Trophoblast cell (in vitro differentiated cells and primary cell): ENCODE measurements around the gene STS. TPM values are rescaled to one million over a fixed set of nuclear protein-coding genes. Genes with fewer than 3 reads are reported as not detected.

ENCODE experiments used
- DNase-seq, 2 donors: peaks; one replicate each; pipeline ENCODE4 v3.0.0-alpha.2; 2016
- H2AFZ ChIP-seq: 2 replicates; pipeline ENCODE4 v1.6.1; 2013; ENCODE audit warnings: low read length, moderate library complexity, mild to moderate bottlenecking; ENCODE audit not compliant: insufficient read depth, poor library complexity
- H2AK5ac ChIP-seq: 2 replicates; pipeline ENCODE4 v1.6.1; 2013; ENCODE audit warnings: mild to moderate bottlenecking, low read length
- H2BK120ac ChIP-seq: 2 replicates; pipeline ENCODE4 v1.6.1; 2013; ENCODE audit warnings: low read length, mild to moderate bottlenecking, moderate library complexity; ENCODE audit not compliant: insufficient read depth, poor library complexity
- H2BK12ac ChIP-seq: 2 replicates; pipeline ENCODE4 v1.6.1; 2013; ENCODE audit warnings: mild to moderate bottlenecking, low read length, moderate library complexity
- H2BK5ac ChIP-seq: 2 replicates; pipeline ENCODE4 v1.6.1; 2013; ENCODE audit warnings: low read length, low read depth, moderate library complexity, mild to moderate bottlenecking; ENCODE audit not compliant: poor library complexity
- H3K14ac ChIP-seq: 2 replicates; pipeline ENCODE4 v1.6.1; 2013; ENCODE audit warnings: mild to moderate bottlenecking, low read length
- H3K18ac ChIP-seq: 2 replicates; pipeline ENCODE4 v1.6.1; 2013; ENCODE audit warnings: mild to moderate bottlenecking, low read length
- H3K23ac ChIP-seq: 2 replicates; pipeline ENCODE4 v1.6.1; 2013; ENCODE audit warnings: low read length
- H3K27ac ChIP-seq: 2 replicates; pipeline ENCODE4 v1.5.1; 2013; ENCODE audit warnings: low read depth, mild to moderate bottlenecking, inconsistent platforms, low read length, moderate library complexity
- H3K27me3 ChIP-seq: 2 replicates; pipeline ENCODE4 v1.6.1; 2013; ENCODE audit warnings: inconsistent platforms, mild to moderate bottlenecking, low read length, moderate library complexity; ENCODE audit not compliant: insufficient read depth
- H3K36me3 ChIP-seq, 2 experiments: 1 replicate in 1 of 2; 2 replicates in 1 of 2; pipeline ENCODE4 v1.6.1; 2013; ENCODE audit warnings: low read length in 2 of 2, mild to moderate bottlenecking in 2 of 2, moderate library complexity in 1 of 2; ENCODE audit not compliant: insufficient read depth in 2 of 2, control insufficient read depth in 1 of 2
- H3K4ac ChIP-seq: 2 replicates; pipeline ENCODE4 v1.6.1; 2013; ENCODE audit warnings: low read depth, mild to moderate bottlenecking, low read length, moderate library complexity
- H3K4me1 ChIP-seq, 2 experiments: 1 replicate in 1 of 2; 2 replicates in 1 of 2; pipeline ENCODE4 v1.6.1; 2013; ENCODE audit warnings: low read length in 2 of 2, mild to moderate bottlenecking in 2 of 2, moderate library complexity in 1 of 2; ENCODE audit not compliant: insufficient read depth in 2 of 2, control insufficient read depth in 1 of 2
- H3K4me2 ChIP-seq: 2 replicates; pipeline ENCODE4 v1.6.1; 2013; ENCODE audit warnings: inconsistent platforms, mild to moderate bottlenecking, low read length, moderate library complexity
- H3K4me3 ChIP-seq: 2 replicates; pipeline ENCODE4 v1.5.1; 2013; ENCODE audit warnings: mild to moderate bottlenecking, low read depth, low read length, inconsistent platforms
- H3K79me1 ChIP-seq: one replicate; pipeline ENCODE4 v1.6.1; 2013; ENCODE audit warnings: low read length
- H3K79me2 ChIP-seq: 2 replicates; pipeline ENCODE4 v1.6.1; 2013; ENCODE audit warnings: low read length, mild to moderate bottlenecking; ENCODE audit not compliant: control insufficient read depth, insufficient read depth, poor library complexity
- H3K9ac ChIP-seq: 2 replicates; pipeline ENCODE4 v1.6.1; 2013; ENCODE audit warnings: mild to moderate bottlenecking, low read length
- H3K9me3 ChIP-seq: 2 replicates; pipeline ENCODE4 v1.6.1; 2013; ENCODE audit warnings: low read depth, mild to moderate bottlenecking, control low read depth, inconsistent platforms, low read length; ENCODE audit not compliant: insufficient read depth
- H4K12ac ChIP-seq: 2 replicates; pipeline ENCODE4 v1.6.1; 2013; ENCODE audit warnings: low read depth, mild to moderate bottlenecking, low read length, moderate library complexity
- H4K8ac ChIP-seq: 2 replicates; pipeline ENCODE4 v1.6.1; 2013; ENCODE audit warnings: low read depth, mild to moderate bottlenecking, low read length, moderate library complexity
- H4K91ac ChIP-seq: one replicate; pipeline ENCODE4 v1.6.1; 2013; ENCODE audit warnings: low read depth, mild to moderate bottlenecking, low read length, moderate library complexity
- WGBS: extraction: QIAGEN DNeasy Blood & Tissue Kit; methylation state at CpG from one replicate; pipeline ENCODE4 v1.1.7; 2013; ENCODE audit warnings: missing lambda C conversion rate; ENCODE audit not compliant: insufficient read length, insufficient coverage; ENCODE audit errors: extremely low coverage; 5-methylcytosine and 5-hydroxymethylcytosine counted together
- polyA plus RNA-seq: library from polyadenylated mRNA; stranded (reverse); fragments of 200-250 nt; gene quantifications from 2 replicates; pipeline ENCODE4 v1.2.3, GENCODE V29; 2013

STS gene, protein sequence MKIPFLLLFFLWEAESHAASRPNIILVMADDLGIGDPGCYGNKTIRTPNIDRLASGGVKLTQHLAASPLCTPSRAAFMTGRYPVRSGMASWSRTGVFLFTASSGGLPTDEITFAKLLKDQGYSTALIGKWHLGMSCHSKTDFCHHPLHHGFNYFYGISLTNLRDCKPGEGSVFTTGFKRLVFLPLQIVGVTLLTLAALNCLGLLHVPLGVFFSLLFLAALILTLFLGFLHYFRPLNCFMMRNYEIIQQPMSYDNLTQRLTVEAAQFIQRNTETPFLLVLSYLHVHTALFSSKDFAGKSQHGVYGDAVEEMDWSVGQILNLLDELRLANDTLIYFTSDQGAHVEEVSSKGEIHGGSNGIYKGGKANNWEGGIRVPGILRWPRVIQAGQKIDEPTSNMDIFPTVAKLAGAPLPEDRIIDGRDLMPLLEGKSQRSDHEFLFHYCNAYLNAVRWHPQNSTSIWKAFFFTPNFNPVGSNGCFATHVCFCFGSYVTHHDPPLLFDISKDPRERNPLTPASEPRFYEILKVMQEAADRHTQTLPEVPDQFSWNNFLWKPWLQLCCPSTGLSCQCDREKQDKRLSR
- 61.0 and 67.8 TPM in 2 replicates for polyA plus RNA-seq

DNA sequence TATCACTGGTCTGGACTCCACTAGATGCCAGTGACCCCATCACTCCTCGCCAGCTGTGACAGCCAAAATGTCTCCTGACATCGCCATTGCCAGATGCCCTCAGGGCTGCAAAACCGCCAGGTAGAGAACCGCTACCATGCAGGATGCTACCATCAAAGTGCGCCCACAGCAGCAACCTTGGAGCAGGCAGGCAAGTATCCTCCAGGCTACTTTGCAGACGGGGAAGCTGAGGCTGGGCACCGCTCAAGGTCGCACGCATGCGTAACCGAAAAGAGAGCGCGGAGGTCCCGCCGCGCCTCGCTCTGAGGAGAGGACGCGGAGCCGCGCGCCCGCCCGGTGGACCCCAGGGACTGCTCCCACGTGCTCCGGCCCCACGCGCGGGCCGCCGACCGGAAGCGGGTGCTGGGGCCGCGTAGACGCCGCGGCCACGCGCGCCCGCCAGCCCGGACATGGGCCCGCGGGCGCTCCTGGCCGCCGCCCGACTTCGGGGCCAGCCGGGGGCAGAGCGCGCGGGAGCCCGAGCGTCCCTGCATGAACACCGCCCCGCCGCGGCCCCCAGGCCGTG is at the start of gene STS:
STS (plus strand) TSS at position 300 of the 565 bp plus-strand sequence. CDS start 105,488 bp downstream, outside the sequence.
- Histone ChIP-seq H3K14ac (peak within 1 kb of the TSS; percentile 96), H4K8ac (peak within 1 kb of the TSS; percentile 95), H3K9ac (peak within 1 kb of the TSS; percentile 82), H3K79me2 (peaks cover 4% of the 10 kb centered on the region), H2BK12ac (peak within 1 kb of the TSS; percentile 45), H2AK5ac (no peak within 1 kb of the TSS), H3K9me3 (no peaks in the 10 kb centered on the region), H3K4me2 (peak within 1 kb of the TSS; percentile 81), H4K91ac (peak within 1 kb of the TSS; percentile 99), H3K18ac (peak within 1 kb of the TSS; percentile 91), H3K4me3 (peak within 1 kb of the TSS; percentile 92), H2AFZ (peak within 1 kb of the TSS; percentile 85), H3K4me1 (peaks cover 0 to 3% of the 10 kb centered on the region in 2 experiments), H3K23ac (no peak within 1 kb of the TSS), H2BK120ac (peak within 1 kb of the TSS; percentile 95), H4K12ac (peak within 1 kb of the TSS; percentile 97), H3K4ac (peak within 1 kb of the TSS; percentile 91), H3K79me1 (peaks cover 3% of the 10 kb centered on the region), H3K36me3 (no peaks in the 10 kb centered on the region), H2BK5ac (peak within 1 kb of the TSS; percentile 93), H3K27me3 (no peaks in the 10 kb centered on the region), H3K27ac (peak within 1 kb of the TSS; percentile 82)
- DNase-seq, result peak; percentile 25 to 62
- no CpG with 5 or more reads among the region's 61 CpGs for WGBS

DNA sequence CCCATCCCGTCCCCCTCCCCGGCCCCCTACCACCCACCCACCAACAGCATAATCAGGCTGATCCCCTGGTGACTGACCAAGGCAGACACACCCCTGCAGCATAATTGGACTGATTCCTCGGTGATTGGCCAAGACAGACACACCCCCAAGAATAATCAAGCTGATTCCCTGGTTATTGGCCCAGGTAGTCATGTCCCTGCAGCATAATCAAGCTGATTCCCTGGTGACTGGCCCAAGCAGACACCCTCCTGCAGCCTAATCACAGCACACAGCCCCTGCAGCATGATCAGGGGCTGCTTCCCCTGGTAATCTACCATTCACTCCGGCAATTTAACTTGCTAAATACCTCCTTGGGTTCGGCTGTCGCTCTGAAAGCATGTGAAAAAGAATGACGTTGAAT is 47.5 kb upstream of the STS start:
- no peak overlapping the region for H2BK12ac ChIP-seq
- no peak overlapping the region for H4K12ac ChIP-seq
- no peak overlapping the region for H2BK5ac ChIP-seq
- no peak overlapping the region for H4K91ac ChIP-seq
- no peak overlapping the region for H3K4me3 ChIP-seq
- no peak overlapping the region for H4K8ac ChIP-seq
- H3K27ac ChIP-seq, result no peak overlapping the region
- DNase-seq, result no peak
- WGBS, result no CpG with 5 or more reads among the region's 7 CpGs
- no peak overlapping the region for H2AK5ac ChIP-seq
- H3K79me2 ChIP-seq, result no peaks in the 10 kb centered on the region
- H2AFZ ChIP-seq, result no peak overlapping the region
- H3K4ac ChIP-seq, result no peak overlapping the region
- no peak overlapping the region for H3K14ac ChIP-seq
- no peak overlapping the region for H3K23ac ChIP-seq
- H3K4me2 ChIP-seq, result no peak overlapping the region
- H3K36me3 ChIP-seq, result peaks cover 0 to 2% of the 10 kb centered on the region in 2 experiments
- no peaks in the 10 kb centered on the region for H3K79me1 ChIP-seq
- H3K18ac ChIP-seq, result no peak overlapping the region
- H3K27me3 ChIP-seq, result no peaks in the 10 kb centered on the region
- H3K4me1 ChIP-seq, result peaks cover 0 to 3% of the 10 kb centered on the region in 2 experiments
- H3K9ac ChIP-seq, result no peak overlapping the region
- H2BK120ac ChIP-seq, result no peak overlapping the region
- no peaks in the 10 kb centered on the region for H3K9me3 ChIP-seq

DNA sequence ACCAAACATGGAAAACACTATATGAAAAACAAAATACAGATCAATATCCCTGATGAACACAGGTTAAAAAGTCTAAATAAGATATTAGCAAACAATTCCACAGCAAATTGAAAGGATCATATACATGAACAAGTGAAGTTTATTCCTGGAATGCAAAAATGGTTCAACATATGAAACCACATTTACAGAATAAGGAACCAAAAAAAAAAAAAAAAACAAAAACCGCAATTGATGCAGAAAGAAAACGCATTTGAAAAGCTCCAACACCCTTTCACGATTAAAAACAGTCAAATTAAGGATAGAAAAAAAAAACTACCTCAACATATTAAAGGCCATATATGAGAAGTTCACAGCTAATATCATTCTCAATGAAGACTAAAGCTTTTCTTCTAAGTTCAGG is 45.4 kb upstream of the STS start:
- no peak overlapping the region for H3K9ac ChIP-seq
- H4K91ac ChIP-seq, result no peak overlapping the region
- no peaks in the 10 kb centered on the region for H3K79me1 ChIP-seq
- no peaks in the 10 kb centered on the region for H3K27me3 ChIP-seq
- H2AFZ ChIP-seq, result no peak overlapping the region
- H3K9me3 ChIP-seq, result no peaks in the 10 kb centered on the region
- no peak overlapping the region for H3K4me3 ChIP-seq
- no peak overlapping the region for H2BK5ac ChIP-seq
- H3K4me2 ChIP-seq, result no peak overlapping the region
- peaks cover 0 to 3% of the 10 kb centered on the region in 2 experiments for H3K4me1 ChIP-seq
- H2BK12ac ChIP-seq, result no peak overlapping the region
- no CpG with 5 or more reads among the region's 3 CpGs for WGBS
- no peak overlapping the region for H2BK120ac ChIP-seq
- no peak overlapping the region for H3K4ac ChIP-seq
- no peak overlapping the region for H4K12ac ChIP-seq
- DNase-seq, result no peak
- no peak overlapping the region for H3K18ac ChIP-seq
- no peak overlapping the region for H4K8ac ChIP-seq
- H2AK5ac ChIP-seq, result no peak overlapping the region
- H3K27ac ChIP-seq, result no peak overlapping the region
- H3K79me2 ChIP-seq, result no peaks in the 10 kb centered on the region
- no peak overlapping the region for H3K23ac ChIP-seq
- H3K14ac ChIP-seq, result no peak overlapping the region
- no peaks in the 10 kb centered on the region for H3K36me3 ChIP-seq

DNA sequence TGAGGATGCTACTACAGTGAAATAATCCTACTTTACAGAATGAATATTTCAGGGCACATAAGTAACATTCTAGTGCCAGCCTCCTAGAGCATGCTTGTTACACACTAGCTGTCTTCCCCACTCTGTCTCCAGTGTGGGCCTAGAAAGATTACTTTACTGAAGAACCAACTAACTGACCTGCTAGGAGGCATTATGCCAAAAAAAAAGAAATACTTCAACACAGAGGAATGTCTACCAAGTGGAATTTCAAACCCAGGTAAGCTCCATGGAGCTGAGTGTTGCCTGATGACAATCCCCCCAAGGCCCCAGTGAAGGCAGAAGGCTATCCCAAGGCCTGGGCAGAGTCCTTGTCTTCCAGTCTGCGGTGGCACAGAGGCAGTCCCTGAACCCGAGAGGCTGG is 40.9 kb upstream of the STS start:
- Histone ChIP-seq H3K23ac (no peak overlapping the region), H3K9me3 (no peaks in the 10 kb centered on the region), H3K4me3 (no peak overlapping the region), H3K14ac (no peak overlapping the region), H3K36me3 (no peaks in the 10 kb centered on the region), H2BK12ac (no peak overlapping the region), H4K8ac (no peak overlapping the region), H3K4me2 (no peak overlapping the region), H2AK5ac (no peak overlapping the region), H3K4me1 (peaks cover 3 to 7% of the 10 kb centered on the region in 2 experiments), H3K27ac (no peak overlapping the region), H3K9ac (no peak overlapping the region), H3K79me1 (no peaks in the 10 kb centered on the region), H3K18ac (no peak overlapping the region), H4K12ac (no peak overlapping the region), H3K79me2 (no peaks in the 10 kb centered on the region), H2AFZ (no peak overlapping the region), H4K91ac (no peak overlapping the region), H2BK120ac (no peak overlapping the region), H3K27me3 (no peaks in the 10 kb centered on the region), H3K4ac (no peak overlapping the region), H2BK5ac (no peak overlapping the region)
- no peak for DNase-seq
- WGBS, result no CpG with 5 or more reads among the region's 2 CpGs
